Mesodermal cell (in vitro differentiated cells): Measurements from ENCODE around the gene ARPP21.

ENCODE experiments used
- H3K27ac ChIP-seq: 2 replicates; pipeline ENCODE4 v1.7.0; 2013; ENCODE audit warnings: mild to moderate bottlenecking, low read depth, low read length, moderate library complexity; ENCODE audit not compliant: severe bottlenecking
- H3K36me3 ChIP-seq: 2 replicates; pipeline ENCODE4 v1.7.1; 2013; ENCODE audit warnings: mild to moderate bottlenecking, low read length, moderate library complexity; ENCODE audit not compliant: control insufficient read depth, insufficient read depth
- H3K4me1 ChIP-seq: one replicate; pipeline ENCODE4 v1.7.1; 2013; ENCODE audit warnings: mild to moderate bottlenecking, low read length; ENCODE audit not compliant: insufficient read depth, control insufficient read depth, poor library complexity, severe bottlenecking
- H3K4me3 ChIP-seq: 2 replicates; pipeline ENCODE4 v1.7.0; 2013; ENCODE audit warnings: low read length, control low read depth, mild to moderate bottlenecking; ENCODE audit not compliant: insufficient read depth, poor library complexity, severe bottlenecking; ENCODE audit errors: extremely low read depth
- H3K9me3 ChIP-seq: 2 replicates; pipeline ENCODE4 v1.7.1; 2013; ENCODE audit warnings: mild to moderate bottlenecking, low read length, moderate library complexity; ENCODE audit not compliant: control insufficient read depth
- WGBS, 2 experiments: methylation state at CpG; one replicate each; pipeline ENCODE4 v1.1.5; 2013; ENCODE audit warnings: missing lambda C conversion rate in 2 of 2; ENCODE audit not compliant: insufficient coverage in 2 of 2; 5-methylcytosine and 5-hydroxymethylcytosine counted together

Gene ARPP21

DNA sequence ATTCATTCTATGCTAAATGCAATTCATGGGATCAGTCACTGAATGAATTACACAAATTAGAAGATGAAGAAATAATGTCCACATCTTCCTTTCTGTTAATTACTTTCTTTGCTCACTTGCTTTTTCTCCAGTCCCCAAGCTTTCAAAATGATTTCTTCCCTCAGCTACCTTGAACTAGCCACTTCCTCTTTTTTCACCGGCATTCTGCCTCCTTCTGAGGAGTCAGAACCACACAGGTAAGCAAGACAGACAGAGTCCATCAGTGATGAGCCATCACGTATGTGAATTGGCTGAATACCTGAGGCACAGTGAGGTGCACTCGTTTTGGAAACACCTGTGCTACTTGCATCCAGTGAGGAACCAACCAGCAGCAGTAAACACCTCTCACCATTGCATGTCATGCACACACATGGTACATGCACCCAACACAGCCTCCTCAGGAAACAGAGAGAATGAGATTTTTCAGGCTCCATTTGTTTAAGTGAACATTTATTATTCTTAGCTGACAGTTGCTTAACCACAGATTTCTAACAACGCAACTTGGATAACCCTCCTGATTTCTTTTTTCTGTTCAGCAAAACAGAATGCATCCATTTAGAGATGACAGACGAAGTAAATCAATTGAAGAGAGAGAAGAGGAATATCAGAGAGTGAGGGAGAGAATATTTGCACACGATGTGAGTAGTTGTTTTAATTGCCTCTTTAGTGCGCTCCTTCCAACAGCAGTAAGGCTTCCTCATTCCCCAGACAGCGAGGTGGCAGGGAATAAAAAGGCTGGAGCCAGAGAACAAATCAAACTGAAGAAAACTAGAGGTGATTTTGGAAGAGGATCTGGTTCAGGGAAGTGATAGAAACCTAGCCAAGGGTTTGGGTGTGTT lies 69.3 kb downstream of the ARPP21 start:
- H3K9me3 ChIP-seq: no peaks in the 10 kb centered on the region
- H3K36me3 ChIP-seq: no peaks in the 10 kb centered on the region
- no peaks in the 10 kb centered on the region for H3K4me1 ChIP-seq
- 76 to 96% methylated on average over 4 to 5 of the region's 8 CpGs for whole genome bisulfite sequencing, 2 experiments
- H3K27ac ChIP-seq: no peak overlapping the region
- no peak overlapping the region for H3K4me3 ChIP-seq

- H3K4me1 ChIP-seq: no peaks in the 10 kb centered on the region
- 33 to 73% methylated on average over 1 to 3 of the region's 3 CpGs for WGBS, 2 experiments
- H3K4me3 ChIP-seq: no peak overlapping the region
- no peaks in the 10 kb centered on the region for H3K9me3 ChIP-seq
- no peak overlapping the region for H3K27ac ChIP-seq
- H3K36me3 ChIP-seq: no peaks in the 10 kb centered on the region
These were observed 70.4 kb downstream of the ARPP21 start for GRCh38 chr3:35709691-35710090.

DNA sequence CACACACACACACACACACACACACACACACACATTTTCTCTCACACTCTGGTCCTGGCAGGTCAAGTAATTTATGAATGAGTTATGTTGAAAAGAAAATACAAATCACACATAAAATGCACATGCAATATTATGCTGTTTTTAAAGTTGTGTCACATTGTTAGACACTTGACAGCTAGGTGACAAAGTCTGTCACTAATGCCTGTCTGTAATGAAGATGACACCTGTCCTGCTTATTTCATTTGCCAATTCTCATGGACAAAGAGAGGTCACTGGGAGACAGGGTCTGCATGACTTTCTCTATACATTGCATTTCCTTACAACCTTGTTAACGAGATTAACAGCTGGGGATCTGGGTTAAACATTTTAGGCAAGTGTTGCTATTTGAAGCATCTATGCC lies 71.2 kb downstream of the ARPP21 start:
- no peaks in the 10 kb centered on the region for H3K4me1 ChIP-seq
- H3K36me3 ChIP-seq: no peaks in the 10 kb centered on the region
- no peak overlapping the region for H3K4me3 ChIP-seq
- no peak overlapping the region for H3K27ac ChIP-seq
- 80% methylated on average over 1 of the region's 1 CpG; no CpG with 5 or more reads in 1 of the 2 experiments for WGBS, 2 experiments
- no peaks in the 10 kb centered on the region for H3K9me3 ChIP-seq

GRCh38 chr3:35718921-35719320 lies 79.6 kb downstream of the ARPP21 start:
- H3K27ac ChIP-seq: no peak overlapping the region
- no CpG with 5 or more reads among the region's 1 CpG for WGBS, 2 experiments
- H3K36me3 ChIP-seq: no peaks in the 10 kb centered on the region
- H3K4me3 ChIP-seq: no peak overlapping the region
- H3K9me3 ChIP-seq: no peaks in the 10 kb centered on the region
- no peaks in the 10 kb centered on the region for H3K4me1 ChIP-seq

GRCh38 chr3:35721628-35722027 lies 82.3 kb downstream of the ARPP21 start:
- no peaks in the 10 kb centered on the region for H3K9me3 ChIP-seq
- H3K36me3 ChIP-seq: no peaks in the 10 kb centered on the region
- H3K4me3 ChIP-seq: no peak overlapping the region
- H3K4me1 ChIP-seq: no peaks in the 10 kb centered on the region
- 85% methylated on average over 7 to 8 of the region's 8 CpGs for WGBS, 2 experiments
- H3K27ac ChIP-seq: no peak overlapping the region

- no peaks in the 10 kb centered on the region for H3K4me1 ChIP-seq
- no peak overlapping the region for H3K27ac ChIP-seq
- H3K36me3 ChIP-seq: no peaks in the 10 kb centered on the region
- no peaks in the 10 kb centered on the region for H3K9me3 ChIP-seq
- H3K4me3 ChIP-seq: no peak overlapping the region
These were observed 83.6 kb downstream of the ARPP21 start for GRCh38 chr3:35722902-35723301.

DNA sequence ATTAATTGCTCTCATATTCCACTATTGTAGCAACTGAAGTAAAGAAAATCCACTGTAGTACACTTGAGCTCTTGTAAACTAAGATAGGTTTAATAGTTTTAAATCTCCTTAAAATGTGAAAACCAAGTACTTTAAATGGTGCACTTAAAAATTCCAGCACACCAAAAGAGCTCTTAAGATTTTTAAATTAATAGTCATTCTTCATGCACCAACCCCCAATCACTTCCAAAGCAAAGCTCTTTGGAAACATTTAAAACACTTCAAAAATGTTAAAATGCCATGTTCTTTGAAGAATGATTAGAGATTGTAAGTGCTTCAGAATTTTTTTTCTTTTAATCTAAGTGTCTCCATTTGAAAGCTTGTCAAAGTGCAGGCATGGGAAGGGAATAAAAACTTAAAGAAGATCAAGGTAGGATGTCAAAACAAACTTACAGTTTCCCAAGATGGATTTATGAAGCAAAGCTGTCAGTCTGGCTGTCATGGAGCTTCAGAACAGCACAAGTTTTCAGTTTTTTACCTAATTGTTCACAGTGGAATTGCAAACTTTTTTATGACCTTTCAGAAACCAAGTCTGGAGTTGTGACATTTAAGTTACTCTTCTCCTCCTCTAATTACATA lies 84.3 kb downstream of the ARPP21 start:
- Histone ChIP-seq H3K27ac (no peak overlapping the region), H3K4me1 (no peaks in the 10 kb centered on the region), H3K9me3 (no peaks in the 10 kb centered on the region), H3K4me3 (no peak overlapping the region), H3K36me3 (no peaks in the 10 kb centered on the region)

GRCh38 chr3:35724106-35724505 lies 84.8 kb downstream of the ARPP21 start:
- no peaks in the 10 kb centered on the region for H3K36me3 ChIP-seq
- H3K9me3 ChIP-seq: no peaks in the 10 kb centered on the region
- no peak overlapping the region for H3K4me3 ChIP-seq
- no peaks in the 10 kb centered on the region for H3K4me1 ChIP-seq
- no peak overlapping the region for H3K27ac ChIP-seq
- 83% methylated on average over 2 of the region's 4 CpGs; no CpG with 5 or more reads in 1 of the 2 experiments for WGBS, 2 experiments

DNA sequence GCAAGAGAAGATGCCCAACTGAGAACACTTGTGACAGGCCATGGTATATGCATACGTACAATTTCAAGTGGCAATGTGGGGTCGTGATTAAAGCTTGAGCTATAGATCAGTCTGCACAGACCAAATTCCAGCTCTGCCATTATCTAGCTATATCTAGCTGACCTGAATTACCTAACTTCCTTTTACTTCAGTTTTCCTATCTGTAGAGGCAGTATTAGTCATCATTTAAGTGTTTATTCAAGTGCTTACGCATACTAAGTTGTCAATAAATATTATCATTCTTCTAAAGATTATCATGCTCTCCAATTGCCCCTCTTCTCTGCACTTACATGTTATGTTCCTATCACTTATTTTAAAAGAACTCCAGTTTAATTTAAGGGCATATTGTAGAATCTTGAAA lies 87.9 kb downstream of the ARPP21 start:
- Histone ChIP-seq H3K36me3 (no peaks in the 10 kb centered on the region), H3K9me3 (no peaks in the 10 kb centered on the region), H3K4me3 (no peak overlapping the region), H3K27ac (no peak overlapping the region), H3K4me1 (no peaks in the 10 kb centered on the region)
- 86 to 95% methylated on average over 2 of the region's 3 CpGs for WGBS, 2 experiments

- Histone ChIP-seq H3K4me3 (no peak overlapping the region), H3K9me3 (no peaks in the 10 kb centered on the region), H3K27ac (no peak overlapping the region), H3K4me1 (no peaks in the 10 kb centered on the region), H3K36me3 (no peaks in the 10 kb centered on the region)
- WGBS, 2 experiments: 77% methylated on average over 7 to 9 of the region's 9 CpGs
These were observed 94.0 kb downstream of the ARPP21 start for GRCh38 chr3:35733341-35733740.

- Histone ChIP-seq H3K36me3 (no peaks in the 10 kb centered on the region), H3K4me1 (no peaks in the 10 kb centered on the region), H3K4me3 (no peak overlapping the region), H3K27ac (no peak overlapping the region), H3K9me3 (no peaks in the 10 kb centered on the region)
- WGBS, 2 experiments: no CpG with 5 or more reads among the region's 2 CpGs
These were observed 94.5 kb downstream of the ARPP21 start for GRCh38 chr3:35733864-35734263.
